PC-9 (cell line): Measurements from ENCODE around the gene MOB3B. TPM values are rescaled to one million over a fixed set of nuclear protein-coding genes. Genes with fewer than 3 reads are reported as not detected.

Source experiments
- BruUV-seq: library from RNA; stranded (reverse); fragments of 400-500 nt; replicated peaks from 2 replicates; lab custom pipeline; 2021; lab: Mats Ljungman, UMichigan
- CTCF ChIA-PET: fragments of 300-600 bp; sonication (Branson Sonifier 250); formaldehyde crosslinking; loops from one replicate; lab custom pipeline; 2022; ENCODE audit warnings: antibody characterized with exemption; lab: Charles Lee
- POLR2A ChIA-PET: fragments of 300-600 bp; sonication (Branson Sonifier 250); formaldehyde crosslinking; loops from one replicate; lab custom pipeline; 2022; ENCODE audit warnings: antibody characterized with exemption; ENCODE audit not compliant: unreplicated experiment; lab: Charles Lee
- DNase-seq, 2 experiments: peaks; one replicate each; pipeline versions ENCODE4 v3.0.0 to v3.0.0-alpha.2; 2015 to 2022; ENCODE audit warnings: mixed read lengths in 1 of 2
- H2AFZ ChIP-seq: fragments of 200-600 bp; sonication (generic); 2 replicates; pipeline ENCODE4 v1.8.1; 2017; ENCODE audit warnings: antibody characterized with exemption
- H3F3A ChIP-seq: fragments of 200-600 bp; sonication (generic); 2 replicates; pipeline ENCODE4 v1.8.1; 2017; ENCODE audit warnings: antibody characterized with exemption, mild to moderate bottlenecking, low read depth; ENCODE audit not compliant: insufficient read depth
- H3K27ac ChIP-seq: fragments of 200-600 bp; sonication (generic); 2 replicates; pipeline ENCODE4 v1.6.1; 2016; ENCODE audit warnings: mixed run types
- H3K27me3 ChIP-seq: fragments of 200-600 bp; sonication (generic); 2 replicates; pipeline ENCODE4 v1.6.1; 2016; ENCODE audit warnings: low read depth, mixed run types; ENCODE audit not compliant: insufficient read depth
- H3K36me3 ChIP-seq: fragments of 200-600 bp; sonication (generic); 2 replicates; pipeline ENCODE4 v1.6.1; 2016; ENCODE audit warnings: low read depth, mixed run types
- H3K4me1 ChIP-seq: fragments of 200-600 bp; sonication (generic); replicated peaks from 2 replicates; pipeline ENCODE4 v1.6.1; 2016; ENCODE audit warnings: mixed run types; ENCODE audit not compliant: insufficient read depth
- H3K4me2 ChIP-seq: fragments of 200-600 bp; sonication (generic); 2 replicates; pipeline ENCODE4 v1.6.1; 2017; ENCODE audit warnings: mixed run types
- H3K4me3 ChIP-seq: fragments of 200-600 bp; sonication (generic); 2 replicates; pipeline ENCODE4 v1.6.1; 2016; ENCODE audit warnings: mixed run types
- H3K79me2 ChIP-seq: fragments of 200-600 bp; sonication (generic); 2 replicates; pipeline ENCODE4 v1.6.1; 2017; ENCODE audit warnings: low read depth, mixed run types
- H3K9me2 ChIP-seq: fragments of 200-600 bp; sonication (generic); 2 replicates; pipeline ENCODE4 v1.8.1; 2017; ENCODE audit warnings: mild to moderate bottlenecking; ENCODE audit not compliant: insufficient read depth
- H3K9me3 ChIP-seq: fragments of 200-600 bp; sonication (generic); 2 replicates; pipeline ENCODE4 v1.8.1; 2016; ENCODE audit warnings: low read depth; ENCODE audit not compliant: insufficient read depth
- H4K20me1 ChIP-seq: fragments of 200-600 bp; sonication (generic); 2 replicates; pipeline ENCODE4 v1.8.1; 2017; ENCODE audit not compliant: insufficient read depth
- EZH2 ChIP-seq: fragments of 200-600 bp; sonication (generic); IDR thresholded peaks from 2 replicates; pipeline ENCODE4 v1.8.0; 2017; ENCODE audit warnings: antibody characterized with exemption, low read depth
- intact Hi-C: fragments of 100-400 bp; cut with micrococcal nuclease; formaldehyde crosslinking; loops from one replicate; pipeline ENCODE4 v1.10.0; 2022; ENCODE audit not compliant: unreplicated experiment
- total RNA-seq: library from RNA; stranded (reverse); gene quantifications from 2 replicates; pipeline ENCODE4 v1.2.3, GENCODE V29; 2021
- TF ChIP-seq, protein P1 (sequence below): fragments of 200-600 bp; sonication (generic); conservative IDR thresholded peaks from 2 replicates; pipeline ENCODE4 v1.6.1; 2017; ENCODE audit warnings: mixed run types, antibody characterized with exemption, mild to moderate bottlenecking, moderate library complexity

MOB3B gene
- total RNA-seq, 1 experiment from 2014 or later = 4.4 TPM

DNA sequence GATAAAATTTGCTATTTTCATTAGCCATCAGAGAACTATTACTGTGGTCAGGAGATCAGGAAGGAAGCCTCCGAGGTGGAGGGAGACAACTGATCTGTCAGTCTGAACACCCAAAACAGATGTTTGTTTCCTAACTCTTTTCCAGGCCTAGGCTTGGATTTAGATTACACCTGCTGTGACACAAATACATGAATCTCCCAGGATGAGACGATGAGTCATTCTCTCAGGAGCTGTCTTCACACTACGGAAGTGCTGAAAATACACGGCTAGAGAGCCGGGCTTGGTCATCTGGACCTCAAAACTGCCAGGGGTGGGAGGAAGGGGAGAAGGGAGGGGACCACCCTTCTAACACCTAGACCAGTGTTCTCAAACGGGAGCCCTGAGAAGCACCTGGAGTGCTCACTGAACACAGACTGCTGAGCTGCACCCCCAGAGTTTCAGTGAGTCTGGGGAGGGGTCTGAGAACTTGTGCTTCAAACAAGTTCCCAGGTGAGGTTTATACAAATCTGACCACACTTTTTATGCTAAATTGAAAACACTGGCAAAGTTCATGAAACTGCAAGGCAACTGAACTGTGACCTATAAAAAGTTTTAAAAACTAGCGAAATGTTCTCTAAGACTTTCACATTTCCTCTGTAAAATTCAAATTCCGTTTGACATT lies 152.3 kb downstream of the MOB3B start:
- no peaks in the 10 kb centered on the region for H3K9me2 ChIP-seq
- DNase-seq = no peak
- BruUV-seq = no TSS peak
- no peaks in the 10 kb centered on the region for H3K9me3 ChIP-seq
- no peaks in the 10 kb centered on the region for H4K20me1 ChIP-seq
- CTCF ChIA-PET = no interaction called here
- H3K4me3 ChIP-seq = no peak overlapping the region
- no peaks in the 10 kb centered on the region for H3K27me3 ChIP-seq
- POLR2A ChIA-PET = no interaction called here
- H2AFZ ChIP-seq = no peak overlapping the region
- no peaks in the 10 kb centered on the region for H3K4me1 ChIP-seq
- H3K36me3 ChIP-seq = no peaks in the 10 kb centered on the region
- no peaks in the 10 kb centered on the region for H3F3A ChIP-seq
- TF ChIP-seq, protein P1, sequence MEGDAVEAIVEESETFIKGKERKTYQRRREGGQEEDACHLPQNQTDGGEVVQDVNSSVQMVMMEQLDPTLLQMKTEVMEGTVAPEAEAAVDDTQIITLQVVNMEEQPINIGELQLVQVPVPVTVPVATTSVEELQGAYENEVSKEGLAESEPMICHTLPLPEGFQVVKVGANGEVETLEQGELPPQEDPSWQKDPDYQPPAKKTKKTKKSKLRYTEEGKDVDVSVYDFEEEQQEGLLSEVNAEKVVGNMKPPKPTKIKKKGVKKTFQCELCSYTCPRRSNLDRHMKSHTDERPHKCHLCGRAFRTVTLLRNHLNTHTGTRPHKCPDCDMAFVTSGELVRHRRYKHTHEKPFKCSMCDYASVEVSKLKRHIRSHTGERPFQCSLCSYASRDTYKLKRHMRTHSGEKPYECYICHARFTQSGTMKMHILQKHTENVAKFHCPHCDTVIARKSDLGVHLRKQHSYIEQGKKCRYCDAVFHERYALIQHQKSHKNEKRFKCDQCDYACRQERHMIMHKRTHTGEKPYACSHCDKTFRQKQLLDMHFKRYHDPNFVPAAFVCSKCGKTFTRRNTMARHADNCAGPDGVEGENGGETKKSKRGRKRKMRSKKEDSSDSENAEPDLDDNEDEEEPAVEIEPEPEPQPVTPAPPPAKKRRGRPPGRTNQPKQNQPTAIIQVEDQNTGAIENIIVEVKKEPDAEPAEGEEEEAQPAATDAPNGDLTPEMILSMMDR = no peak
- TF ChIP-seq EZH2 = no peak
- intact Hi-C loops = loop anchor here (10.0 kb wide), 1 partner anchor 48 kb away; no protein-coding TSS in a partner anchor
- H3K4me2 ChIP-seq = no peak overlapping the region
- no peak overlapping the region for H3K27ac ChIP-seq
- H3K79me2 ChIP-seq = no peaks in the 10 kb centered on the region

DNA sequence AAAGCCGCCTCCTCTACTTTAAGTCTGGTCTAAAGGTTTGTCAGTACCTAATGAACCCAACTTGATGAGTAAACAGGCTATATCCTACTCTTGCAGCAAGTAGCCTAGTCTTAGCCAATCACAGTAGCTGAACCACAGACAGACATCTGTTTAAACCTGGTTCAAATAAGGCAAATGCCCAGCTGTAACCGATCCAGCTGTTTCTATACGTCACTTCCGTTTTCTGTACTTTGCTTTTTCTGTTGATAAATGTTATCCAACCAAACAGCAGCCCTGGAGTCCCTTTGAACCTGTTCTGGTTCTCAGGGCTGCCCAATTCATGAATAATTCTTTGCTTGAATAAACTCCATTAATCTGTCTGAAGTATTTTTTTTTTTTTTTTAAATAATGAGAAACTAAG lies 155.8 kb downstream of the MOB3B start:
- no peak overlapping the region for H2AFZ ChIP-seq
- H3F3A ChIP-seq = no peaks in the 10 kb centered on the region
- 0 out of 2 replicates have a peak, but pooled peaks cover 4% of the 10 kb centered on the region for H3K4me1 ChIP-seq
- no peaks in the 10 kb centered on the region for H4K20me1 ChIP-seq
- no peaks in the 10 kb centered on the region for H3K79me2 ChIP-seq
- no peaks in the 10 kb centered on the region for H3K27me3 ChIP-seq
- no peaks in the 10 kb centered on the region for H3K36me3 ChIP-seq
- ChIA-PET CTCF (no interaction called here), POLR2A (no interaction called here)
- no peak for DNase-seq
- no peak overlapping the region for H3K4me3 ChIP-seq
- TF ChIP-seq, protein P1 = no peak
- no peak for TF ChIP-seq EZH2
- no TSS peak for BruUV-seq
- no peak overlapping the region for H3K27ac ChIP-seq
- no peak overlapping the region for H3K4me2 ChIP-seq
- no peaks in the 10 kb centered on the region for H3K9me3 ChIP-seq
- no peaks in the 10 kb centered on the region for H3K9me2 ChIP-seq
- intact Hi-C loops = loop anchor here (10.0 kb wide), 1 partner anchor 51 kb away; no protein-coding TSS in a partner anchor

DNA sequence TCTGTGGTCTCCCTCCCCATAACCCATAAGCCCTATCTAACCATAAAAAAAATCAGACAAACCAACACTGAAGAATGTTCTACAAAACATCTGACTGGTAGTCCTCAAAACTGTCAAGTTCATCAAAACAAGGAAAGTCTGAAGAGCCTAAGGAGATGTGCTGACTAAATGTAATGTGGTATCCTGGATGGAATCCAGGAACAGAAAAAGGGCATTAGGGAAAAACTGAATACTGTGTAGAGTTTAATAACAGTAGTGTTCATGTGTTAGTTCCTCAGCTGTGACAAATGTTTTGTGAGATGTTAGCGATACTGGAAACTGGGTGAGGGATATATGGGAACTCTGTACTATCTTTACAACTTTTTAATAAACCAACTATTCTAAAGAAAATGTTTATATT lies 157.0 kb downstream of the MOB3B start:
- intact Hi-C loops = loop anchor here (10.0 kb wide), 1 partner anchor 52 kb away; no protein-coding TSS in a partner anchor
- Histone ChIP-seq H3K27ac (no peak overlapping the region), H3F3A (no peaks in the 10 kb centered on the region), H3K79me2 (no peaks in the 10 kb centered on the region), H3K27me3 (no peaks in the 10 kb centered on the region), H3K4me2 (no peak overlapping the region), H3K9me2 (no peaks in the 10 kb centered on the region), H2AFZ (no peak overlapping the region), H3K4me1 (0 out of 2 replicates have a peak, but pooled peaks cover 4% of the 10 kb centered on the region), H3K36me3 (no peaks in the 10 kb centered on the region), H3K4me3 (no peak overlapping the region), H4K20me1 (no peaks in the 10 kb centered on the region), H3K9me3 (no peaks in the 10 kb centered on the region)
- DNase-seq = no peak
- no TSS peak for BruUV-seq
- TF ChIP-seq EZH2 = no peak
- TF ChIP-seq, protein P1 = no peak
- ChIA-PET CTCF (no interaction called here), POLR2A (no interaction called here)
